IMR-90 (cell line): ENCODE results near the gene CCM2. TPM values are rescaled to one million over a fixed set of nuclear protein-coding genes. Genes with fewer than 3 reads are reported as not detected.
A peak's percentile ranks its signal among the peaks of the same experiment; 100 is the strongest.

ENCODE experiments used
- ATAC-seq: fragments of 200-7000 bp; cut with Tn5 transposase; 2 replicates; pipeline ENCODE4 v1.9.1; 2020; ENCODE audit warnings: low read depth, mild to moderate bottlenecking, moderate library complexity
- BruUV-seq: library from RNA; stranded (reverse); fragments of 400-500 nt; replicated peaks from 2 replicates; lab custom pipeline; 2021; lab: Mats Ljungman, UMichigan
- CTCF ChIA-PET: fragments of 300-600 bp; formaldehyde crosslinking; extraction: SDS; loops from one replicate; lab custom pipeline; 2021; ENCODE audit warnings: antibody characterized with exemption; lab: Yijun Ruan, JAX
- POLR2A ChIA-PET: fragments of 300-600 bp; sonication (Branson Sonifier 250); formaldehyde crosslinking; loops from one replicate; lab custom pipeline; 2022; ENCODE audit warnings: antibody characterized with exemption; ENCODE audit not compliant: unreplicated experiment; lab: Charles Lee
- DNase-seq: peaks from one replicate; pipeline ENCODE4 v3.0.0; 2013
- H2AFZ ChIP-seq: replicated peaks from 2 replicates; pipeline ENCODE3; 2013; ENCODE audit warnings: low read length, mild to moderate bottlenecking; ENCODE audit not compliant: poor library complexity
- H2AK5ac ChIP-seq: 2 replicates; pipeline ENCODE4 v1.6.1; 2013; ENCODE audit warnings: low read depth, low read length, inconsistent platforms
- H2AK9ac ChIP-seq: replicated peaks from 2 replicates; pipeline ENCODE3; 2013; ENCODE audit warnings: mild to moderate bottlenecking, low read depth, low read length, moderate library complexity; ENCODE audit not compliant: poor library complexity
- H2BK120ac ChIP-seq: 2 replicates; pipeline ENCODE4 v1.6.1; 2013; ENCODE audit warnings: low read depth, low read length, inconsistent platforms
- H2BK15ac ChIP-seq: 3 replicates; pipeline ENCODE4 v1.6.1; 2013; ENCODE audit warnings: low read depth, low read length, inconsistent platforms
- H2BK20ac ChIP-seq: 2 replicates; pipeline ENCODE4 v1.6.1; 2013; ENCODE audit warnings: low read depth, mild to moderate bottlenecking, inconsistent platforms, low read length, moderate library complexity
- H2BK5ac ChIP-seq: 2 replicates; pipeline ENCODE4 v1.6.1; 2013; ENCODE audit warnings: mild to moderate bottlenecking, low read depth, low read length, inconsistent platforms; ENCODE audit not compliant: poor library complexity, severe bottlenecking
- H3K14ac ChIP-seq: replicated peaks from 2 replicates; pipeline ENCODE4 v1.6.1; 2013; ENCODE audit warnings: low read depth, low read length, inconsistent platforms
- H3K18ac ChIP-seq: 2 replicates; pipeline ENCODE4 v1.6.1; 2013; ENCODE audit warnings: low read depth, low read length, control low read depth
- H3K23ac ChIP-seq: 2 replicates; pipeline ENCODE4 v1.6.1; 2013; ENCODE audit warnings: low read depth, low read length, inconsistent platforms
- H3K27ac ChIP-seq: 2 replicates; pipeline ENCODE4 v1.5.1; 2013; ENCODE audit warnings: mild to moderate bottlenecking, control low read depth, low read length; ENCODE audit not compliant: insufficient read depth
- H3K27me3 ChIP-seq: 2 replicates; pipeline ENCODE4 v1.6.1; 2013; ENCODE audit warnings: low read length; ENCODE audit not compliant: control insufficient read depth, insufficient read depth
- H3K36me3 ChIP-seq: 2 replicates; pipeline ENCODE4 v1.6.1; 2013; ENCODE audit warnings: low read length, mixed read lengths; ENCODE audit not compliant: control insufficient read depth, insufficient read depth
- H3K4ac ChIP-seq: 2 replicates; pipeline ENCODE4 v1.6.1; 2013; ENCODE audit warnings: low read depth, low read length, inconsistent platforms
- H3K4me1 ChIP-seq: 2 replicates; pipeline ENCODE4 v1.6.1; 2013; ENCODE audit warnings: low read length, mixed read lengths; ENCODE audit not compliant: control insufficient read depth, insufficient read depth
- H3K4me2 ChIP-seq: 2 replicates; pipeline ENCODE4 v1.6.1; 2013; ENCODE audit warnings: low read depth, mild to moderate bottlenecking, control low read depth, low read length, moderate library complexity
- H3K4me3 ChIP-seq: 2 replicates; pipeline ENCODE4 v1.5.1; 2013; ENCODE audit warnings: low read depth, mild to moderate bottlenecking, control low read depth, low read length, moderate library complexity; ENCODE audit not compliant: insufficient read depth
- H3K56ac ChIP-seq: 2 replicates; pipeline ENCODE4 v1.6.1; 2013; ENCODE audit warnings: low read length, inconsistent platforms; ENCODE audit not compliant: insufficient read depth; ENCODE audit errors: extremely low read depth
- H3K79me1 ChIP-seq, 2 experiments: 2 replicates each; pipeline ENCODE4 v1.6.1; 2013; ENCODE audit warnings: low read length in 2 of 2, inconsistent platforms in 1 of 2, low read depth in 1 of 2
- H3K9ac ChIP-seq: 2 replicates; pipeline ENCODE4 v1.6.1; 2013; ENCODE audit warnings: low read depth, low read length, control low read depth
- H3K9me1 ChIP-seq: 2 replicates; pipeline ENCODE4 v1.6.1; 2013; ENCODE audit warnings: low read length, inconsistent platforms; ENCODE audit not compliant: insufficient read depth
- H3K9me3 ChIP-seq: 2 replicates; pipeline ENCODE4 v1.6.1; 2013; ENCODE audit warnings: low read length; ENCODE audit not compliant: control insufficient read depth, insufficient read depth
- H4K20me1 ChIP-seq: 2 replicates; pipeline ENCODE4 v1.6.1; 2013; ENCODE audit warnings: low read length, inconsistent platforms; ENCODE audit not compliant: insufficient read depth
- H4K5ac ChIP-seq: 2 replicates; pipeline ENCODE4 v1.6.1; 2013; ENCODE audit warnings: mild to moderate bottlenecking, low read depth, low read length, control low read depth
- H4K8ac ChIP-seq, 2 experiments: 2 replicates each; pipeline ENCODE4 v1.6.1; 2013; ENCODE audit warnings: low read depth in 2 of 2, low read length in 2 of 2, control low read depth in 1 of 2, inconsistent platforms in 1 of 2
- H4K91ac ChIP-seq: 2 replicates; pipeline ENCODE4 v1.6.1; 2013; ENCODE audit warnings: low read depth, low read length, inconsistent platforms; ENCODE audit not compliant: insufficient read depth
- CEBPB ChIP-seq: IDR thresholded peaks from 2 replicates; pipeline ENCODE4 v1.6.1; 2012; ENCODE audit warnings: low read depth, low read length, improper control_type of control experiment
- ELK1 ChIP-seq: fragments of 150-350 bp; IDR thresholded peaks from 2 replicates; pipeline ENCODE4 v1.6.1; 2016; ENCODE audit warnings: low read depth, mild to moderate bottlenecking, low read length, moderate library complexity, borderline replicate concordance
- NFE2L2 ChIP-seq: fragments of 150-350 bp; IDR thresholded peaks from 2 replicates; pipeline ENCODE4 v1.6.1; 2016; ENCODE audit warnings: low read depth, mild to moderate bottlenecking, low read length
- SMC3 ChIP-seq: fragments of 150-350 bp; IDR thresholded peaks from 2 replicates; pipeline ENCODE4 v1.6.1; 2016; ENCODE audit warnings: low read depth, mild to moderate bottlenecking, antibody characterized with exemption, low read length, moderate library complexity
- WGBS, 2 experiments: methylation state at CpG; one replicate each; pipeline versions ENCODE4 v1.1.5 to v1.1.7; 2013; ENCODE audit warnings: missing lambda C conversion rate in 2 of 2; ENCODE audit not compliant: insufficient read length in 1 of 2; ENCODE audit errors: extremely low coverage in 2 of 2; 5-methylcytosine and 5-hydroxymethylcytosine counted together
- dilution Hi-C: fragments of 300-500 bp; cut with HindIII; formaldehyde crosslinking; loops from one replicate; pipeline ENCODE4 v1.14.3; 2018; ENCODE audit warnings: low sequenced_read_pairs; ENCODE audit not compliant: unreplicated experiment
- in situ Hi-C: fragments of 300-500 bp; cut with MboI; formaldehyde crosslinking; loops from 3 replicates; pipeline ENCODE4 v1.14.3; 2019; ENCODE audit warnings: low sequenced_read_pairs, inconsistent platforms, mixed read lengths
- intact Hi-C: fragments of 100-400 bp; cut with micrococcal nuclease; formaldehyde crosslinking; loops from 2 replicates; pipeline ENCODE4 v1.10.0; 2022
- polyA plus RNA-seq, 3 experiments: library from polyadenylated mRNA; depleted of rRNA; stranded (reverse); fragments of >200 nt; gene quantifications; 2 replicates each; pipeline ENCODE4 v1.2.3, GENCODE V29; 2012; ENCODE audit warnings: low replicate concordance in 1 of 3
- total RNA-seq: library from RNA; depleted of rRNA; stranded (reverse); fragments of >200 nt; gene quantifications from 2 replicates; pipeline ENCODE4 v1.2.3, GENCODE V29; 2012

The CCM2 gene
- total and polyA plus RNA-seq, 2 of the 4 experiments (the other 2 are of a cell fraction) = 65.2 to 78.5 TPM

- Histone ChIP-seq H3K9me1 (peaks cover 4% of the 10 kb centered on the region; the same call in 1 of the 2 replicates), H4K5ac (no peak overlapping the region), H3K4me1 (peaks cover 4% of the 10 kb centered on the region; the same call in 1 of the 2 replicates), H3K9me3 (no peaks in the 10 kb centered on the region), H2AK5ac (peak overlapping the region; percentile 82; the same call in 1 of the 2 replicates), H2AFZ (no peak overlapping the region), H3K23ac (no peak overlapping the region), H3K27me3 (no peaks in the 10 kb centered on the region), H3K36me3 (peaks cover 7% of the 10 kb centered on the region; the same call in 1 of the 2 replicates), H2BK15ac (no peak overlapping the region), H2BK5ac (no peak overlapping the region), H2BK120ac (no peak overlapping the region), H3K4me2 (peak overlapping the region; percentile 83; the same call in 1 of the 2 replicates), H3K4me3 (peak overlapping the region; percentile 62; the same call in 1 of the 2 replicates), H3K4ac (no peak overlapping the region), H3K18ac (no peak overlapping the region), H2AK9ac (peak overlapping the region; percentile 94), H3K27ac (no peak overlapping the region), H3K14ac (no peak overlapping the region), H4K20me1 (no peaks in the 10 kb centered on the region), H3K9ac (no peak overlapping the region), H3K56ac (no peak overlapping the region), H3K79me1 (peaks cover 0 to 8% of the 10 kb centered on the region in 2 experiments; a peak in 1 of 4 replicates), H2BK20ac (no peak overlapping the region), H4K91ac (no peak overlapping the region; the same call in 1 of the 2 replicates), H4K8ac (no peak overlapping the region)
- TF ChIP-seq ELK1 (no peak), CEBPB (no peak), SMC3 (no peak), NFE2L2 (no peak)
- dilution Hi-C loops = no loop called here
- BruUV-seq = no TSS peak
- WGBS, 2 experiments = 94% methylated on average over 2 of the region's 6 CpGs; no CpG with 5 or more reads in 1 of the 2 experiments
- in situ Hi-C loops = no loop called here
- ATAC-seq = no peak
- intact Hi-C loops = no loop called here
- DNase-seq = no peak
- POLR2A ChIA-PET = no interaction called here
- CTCF ChIA-PET = interaction anchor here (0.7 kb wide), 1 partner anchor 18 kb away, joined by 3 read pairs; no protein-coding TSS in a partner anchor
These were observed 87.5 kb downstream of the CCM2 start for GRCh38 chr7:45087301-45088145.
